ENCODE data around the gene DNM2.

DNM2 gene

GRCh38 chr19:10695401-10696398, 22.2 kb upstream of the DNM2 start:
- peak; percentile 96 for DNase-seq (ENCODE audit: low spot score)
- ChIA-PET POLR2A (ENCODE audit: low non-redundant PET) (no interaction called here), CTCF (interaction anchor here (0.6 kb wide), 1 partner anchor 277 kb away, joined by 4 read pairs; no protein-coding TSS in a partner anchor)
- peak overlapping the region; percentile 45 for H3K27ac ChIP-seq
- no peak for TF ChIP-seq CTCF (conservative IDR thresholded peaks at IDR 0.05; ENCODE audit: low read depth)

GRCh38 chr19:10699650-10700335, 18.1 kb upstream of the DNM2 start:
- CTCF ChIA-PET = interaction anchor here (0.5 to 1.2 kb wide), 8 partner anchors 9 to 964 kb away, joined by 3 to 9 read pairs (median 6); no protein-coding TSS in a partner anchor
- no peak overlapping the region for H3K27ac ChIP-seq
- TF ChIP-seq CTCF (conservative IDR thresholded peaks at IDR 0.05; ENCODE audit: low read depth) = peak; percentile 57; the same call in 1 of the 2 replicates
- POLR2A ChIA-PET (ENCODE audit: low non-redundant PET) = no interaction called here
- peak; percentile 42 for DNase-seq (ENCODE audit: low spot score)

GRCh38 chr19:10701955-10702525, 15.8 kb upstream of the DNM2 start:
- DNase-seq (ENCODE audit: low spot score) = no peak
- H3K27ac ChIP-seq = peak overlapping the region; percentile 57
- CTCF ChIA-PET = interaction anchor here (0.5 to 1.4 kb wide), 7 partner anchors 15 to 165 kb away, joined by 3 to 7 read pairs (median 4); partner anchors contain the start of gene DNM2
- no peak for TF ChIP-seq CTCF (conservative IDR thresholded peaks at IDR 0.05; ENCODE audit: low read depth)
- POLR2A ChIA-PET (ENCODE audit: low non-redundant PET) = no interaction called here

GRCh38 chr19:10706990-10707389, 10.9 kb upstream of the DNM2 start:
- ChIA-PET POLR2A (ENCODE audit: low non-redundant PET) (interaction anchor here (0.6 kb wide), 1 partner anchor 174 kb away, joined by 7 read pairs; no protein-coding TSS in a partner anchor), CTCF (no interaction called here)
- DNase-seq (ENCODE audit: low spot score) = no peak
- TF ChIP-seq CTCF (conservative IDR thresholded peaks at IDR 0.05; ENCODE audit: low read depth) = no peak
- no peak overlapping the region for H3K27ac ChIP-seq

GRCh38 chr19:10707440-10707839, 10.4 kb upstream of the DNM2 start:
- TF ChIP-seq CTCF (conservative IDR thresholded peaks at IDR 0.05; ENCODE audit: low read depth) = no peak
- ChIA-PET CTCF (no interaction called here), POLR2A (ENCODE audit: low non-redundant PET) (interaction anchor here (0.6 kb wide), 1 partner anchor 174 kb away, joined by 7 read pairs; no protein-coding TSS in a partner anchor)
- no peak for DNase-seq (ENCODE audit: low spot score)
- H3K27ac ChIP-seq = no peak overlapping the region

- POLR2A ChIA-PET (ENCODE audit: low non-redundant PET) = no interaction called here
Observed at GRCh38 chr19:10708291-10708690, 9.6 kb upstream of the DNM2 start.

More at GRCh38 chr19:10708291-10708690, 9.6 kb upstream of the DNM2 start:
- no peak overlapping the region for H3K27ac ChIP-seq
- CTCF ChIA-PET = no interaction called here
- TF ChIP-seq CTCF (conservative IDR thresholded peaks at IDR 0.05; ENCODE audit: low read depth) = no peak
- no peak for DNase-seq (ENCODE audit: low spot score)

Measured in RWPE1 (cell line).